Prostate gland (tissue), 2 donors: ENCODE measurements around the gene CDK19.

Experiments used
- POLR2A ChIP-seq: fragments of 450-650 bp; IDR thresholded peaks from one replicate; pipeline ENCODE4 v1.6.1; 2016; ENCODE audit warnings: antibody characterized with exemption, mild to moderate bottlenecking
- POLR2AphosphoS5 ChIP-seq: sonication (generic); formaldehyde crosslinking; IDR thresholded peaks from one replicate; pipeline ENCODE4 v1.6.1; 2017; ENCODE audit warnings: antibody characterized with exemption
- TF ChIP-seq, protein P1 (sequence below), 4 experiments: fragments of 200-600 bp in 2 of 4; fragments of 450-650 bp in 2 of 4; sonication (generic) in 2 of 4; IDR thresholded peaks; 1 replicate in 3 of 4; 2 replicates in 1 of 4; pipeline ENCODE4 v1.5.1; 2016 to 2019; ENCODE audit warnings: antibody characterized with exemption in 4 of 4, mild to moderate bottlenecking in 2 of 4, moderate library complexity in 2 of 4

DNA sequence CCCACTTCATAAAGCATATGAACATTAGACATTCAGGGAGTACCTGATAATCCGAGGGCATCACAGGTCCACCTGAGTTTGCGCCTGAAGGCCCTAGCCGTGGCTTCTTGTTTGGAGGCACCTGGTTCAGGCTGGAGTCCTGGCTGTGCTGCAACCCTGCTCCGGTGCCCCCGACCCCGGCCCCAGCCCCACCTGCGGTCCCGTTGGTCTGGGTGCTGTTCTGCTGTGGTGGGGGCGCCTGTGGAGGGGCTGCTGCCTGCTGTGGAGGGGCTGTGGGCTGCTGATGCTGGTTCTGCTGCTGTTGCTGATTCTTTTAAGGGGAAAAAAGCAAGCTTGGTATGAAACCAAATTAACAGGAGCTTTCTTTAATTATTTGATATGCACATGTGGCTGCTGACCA, 194.2 kb downstream of the CDK19 start:
- TF ChIP-seq, protein P1, sequence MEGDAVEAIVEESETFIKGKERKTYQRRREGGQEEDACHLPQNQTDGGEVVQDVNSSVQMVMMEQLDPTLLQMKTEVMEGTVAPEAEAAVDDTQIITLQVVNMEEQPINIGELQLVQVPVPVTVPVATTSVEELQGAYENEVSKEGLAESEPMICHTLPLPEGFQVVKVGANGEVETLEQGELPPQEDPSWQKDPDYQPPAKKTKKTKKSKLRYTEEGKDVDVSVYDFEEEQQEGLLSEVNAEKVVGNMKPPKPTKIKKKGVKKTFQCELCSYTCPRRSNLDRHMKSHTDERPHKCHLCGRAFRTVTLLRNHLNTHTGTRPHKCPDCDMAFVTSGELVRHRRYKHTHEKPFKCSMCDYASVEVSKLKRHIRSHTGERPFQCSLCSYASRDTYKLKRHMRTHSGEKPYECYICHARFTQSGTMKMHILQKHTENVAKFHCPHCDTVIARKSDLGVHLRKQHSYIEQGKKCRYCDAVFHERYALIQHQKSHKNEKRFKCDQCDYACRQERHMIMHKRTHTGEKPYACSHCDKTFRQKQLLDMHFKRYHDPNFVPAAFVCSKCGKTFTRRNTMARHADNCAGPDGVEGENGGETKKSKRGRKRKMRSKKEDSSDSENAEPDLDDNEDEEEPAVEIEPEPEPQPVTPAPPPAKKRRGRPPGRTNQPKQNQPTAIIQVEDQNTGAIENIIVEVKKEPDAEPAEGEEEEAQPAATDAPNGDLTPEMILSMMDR (IDR thresholded peaks at IDR 0.05) = no peak
- TF ChIP-seq POLR2AphosphoS5 = no peak
- no peak for TF ChIP-seq POLR2A
